HG02588 (cell line): ENCODE measurements around the gene BAIAP3.

Experiments
- ATAC-seq: cut with Tn5 transposase; IDR thresholded peaks from one replicate; pipeline ENCODE4 v1.9.1; 2021; ENCODE audit warnings: mild to moderate bottlenecking, moderate library complexity; ENCODE audit not compliant: unreplicated experiment

BAIAP3 gene

GRCh38 chr16:1298406-1298805 lies 35.0 kb upstream of the BAIAP3 start:
- ATAC-seq, result no peak

- ATAC-seq, result no peak
These were observed 34.2 kb upstream of the BAIAP3 start for GRCh38 chr16:1299012-1299867.

GRCh38 chr16:1299868-1300203 lies 33.6 kb upstream of the BAIAP3 start:
- no peak for ATAC-seq

- peak; percentile 39 for ATAC-seq
These were observed 32.6 kb upstream of the BAIAP3 start for GRCh38 chr16:1300664-1301476.

- no peak for ATAC-seq
These were observed 31.9 kb upstream of the BAIAP3 start for GRCh38 chr16:1301562-1301961.

GRCh38 chr16:1305823-1306222 lies 27.6 kb upstream of the BAIAP3 start:
- ATAC-seq, result no peak

GRCh38 chr16:1306334-1306733 lies 27.1 kb upstream of the BAIAP3 start:
- ATAC-seq, result no peak

- ATAC-seq, result peak; percentile 24
These were observed 25.1 kb upstream of the BAIAP3 start for GRCh38 chr16:1308036-1308976.

- peak; percentile 54 for ATAC-seq
These were observed 24.2 kb upstream of the BAIAP3 start, which contains the start of gene UBE2I for GRCh38 chr16:1308977-1309885. TSS of gene UBE2I (plus strand) at chr16:1309636. CDS start at chr16:1314031, 4,395 bp downstream.

- ATAC-seq, result peak; percentile 18
These were observed 23.3 kb upstream of the BAIAP3 start for GRCh38 chr16:1309888-1310831.

GRCh38 chr16:1310832-1311200 lies 22.6 kb upstream of the BAIAP3 start:
- no peak for ATAC-seq

- ATAC-seq, result no peak
These were observed 22.2 kb upstream of the BAIAP3 start for GRCh38 chr16:1311212-1311737.

- no peak for ATAC-seq
These were observed 21.5 kb upstream of the BAIAP3 start for GRCh38 chr16:1311738-1312466.

GRCh38 chr16:1312467-1312816 lies 21.0 kb upstream of the BAIAP3 start:
- ATAC-seq, result no peak

- ATAC-seq, result no peak
These were observed 20.5 kb upstream of the BAIAP3 start for GRCh38 chr16:1312903-1313302.

- ATAC-seq, result no peak
These were observed 19.6 kb upstream of the BAIAP3 start for GRCh38 chr16:1313721-1314369.

- ATAC-seq, result no peak
These were observed 18.9 kb upstream of the BAIAP3 start for GRCh38 chr16:1314399-1315068.
